Omental fat pad (tissue), 4 donors: ENCODE measurements around the gene SP2. TPM values are rescaled to one million over a fixed set of nuclear protein-coding genes. Genes with fewer than 3 reads are reported as not detected.
A peak's percentile ranks its signal among the peaks of the same experiment; 100 is the strongest.

ENCODE experiments used
- ATAC-seq: fragments of 150-250 bp; one replicate; pipeline ENCODE4 v1.9.1; 2016; ENCODE audit warnings: mild to moderate bottlenecking, moderate library complexity; ENCODE audit not compliant: low FRiP score
- DNase-seq: peaks from one replicate; pipeline ENCODE4 v3.0.0-alpha.2; 2019; ENCODE audit warnings: low spot score
- total RNA-seq, 4 donors: library from RNA; depleted of rRNA; stranded (reverse); fragments of >200 nt; gene quantifications; one replicate each; pipeline ENCODE4 v1.1.0, GENCODE V29; 2016
- TF ChIP-seq, protein P1 (sequence below), 3 donors: fragments of 450-650 bp; IDR thresholded peaks; one replicate each; pipeline ENCODE4 v1.5.1; 2016 to 2017; ENCODE audit warnings: antibody characterized with exemption in 3 of 3, mild to moderate bottlenecking in 3 of 3, moderate library complexity in 2 of 3

SP2 gene
- total RNA-seq, 4 donors from 2014 or later: 2.9 to 8.5 (median 6.9) TPM

DNA sequence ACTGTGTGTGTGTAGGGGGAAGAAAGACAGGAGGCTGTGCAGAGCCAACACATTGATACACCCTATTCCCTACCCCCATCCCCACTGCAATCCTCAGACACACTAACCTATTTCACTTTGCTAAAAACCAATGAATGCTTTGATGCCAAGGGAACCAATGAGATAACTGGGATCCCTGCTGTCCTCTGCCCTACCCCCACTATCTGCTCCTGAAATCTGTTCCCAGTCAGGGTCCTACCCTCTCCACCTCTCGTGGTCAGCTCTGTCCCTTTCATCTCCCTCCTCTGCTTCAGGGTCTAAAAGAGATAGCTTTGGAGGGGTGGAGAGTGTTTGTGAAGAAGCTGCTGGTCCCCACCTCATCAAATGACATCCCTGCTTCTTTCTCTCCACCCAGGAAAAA lies 26.0 kb upstream of the SP2 start:
- DNase-seq (no peak), ATAC-seq (no peak)
- TF ChIP-seq, protein P1, sequence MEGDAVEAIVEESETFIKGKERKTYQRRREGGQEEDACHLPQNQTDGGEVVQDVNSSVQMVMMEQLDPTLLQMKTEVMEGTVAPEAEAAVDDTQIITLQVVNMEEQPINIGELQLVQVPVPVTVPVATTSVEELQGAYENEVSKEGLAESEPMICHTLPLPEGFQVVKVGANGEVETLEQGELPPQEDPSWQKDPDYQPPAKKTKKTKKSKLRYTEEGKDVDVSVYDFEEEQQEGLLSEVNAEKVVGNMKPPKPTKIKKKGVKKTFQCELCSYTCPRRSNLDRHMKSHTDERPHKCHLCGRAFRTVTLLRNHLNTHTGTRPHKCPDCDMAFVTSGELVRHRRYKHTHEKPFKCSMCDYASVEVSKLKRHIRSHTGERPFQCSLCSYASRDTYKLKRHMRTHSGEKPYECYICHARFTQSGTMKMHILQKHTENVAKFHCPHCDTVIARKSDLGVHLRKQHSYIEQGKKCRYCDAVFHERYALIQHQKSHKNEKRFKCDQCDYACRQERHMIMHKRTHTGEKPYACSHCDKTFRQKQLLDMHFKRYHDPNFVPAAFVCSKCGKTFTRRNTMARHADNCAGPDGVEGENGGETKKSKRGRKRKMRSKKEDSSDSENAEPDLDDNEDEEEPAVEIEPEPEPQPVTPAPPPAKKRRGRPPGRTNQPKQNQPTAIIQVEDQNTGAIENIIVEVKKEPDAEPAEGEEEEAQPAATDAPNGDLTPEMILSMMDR (IDR thresholded peaks at IDR 0.05): no peak

DNA sequence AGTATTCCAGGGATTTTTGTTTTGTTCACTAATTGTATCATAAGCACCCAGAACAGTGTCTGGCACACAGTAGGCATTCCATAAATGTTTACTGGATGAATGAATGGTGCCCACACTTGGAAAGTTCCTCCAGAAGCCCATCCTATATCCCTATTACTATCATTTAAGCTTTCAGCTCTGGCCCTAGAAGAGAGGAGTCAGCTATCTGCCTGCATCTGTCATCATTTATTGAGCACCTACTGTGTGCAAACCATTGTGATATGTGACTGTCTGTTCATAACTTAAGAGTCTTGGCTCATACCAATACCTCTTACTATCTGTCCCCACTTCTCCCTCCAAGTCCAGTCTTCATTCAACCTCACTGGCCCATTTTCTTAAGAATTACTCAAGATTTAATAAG lies 25.0 kb upstream of the SP2 start:
- TF ChIP-seq, protein P1 (IDR thresholded peaks at IDR 0.05): no peak
- DNase-seq: no peak
- ATAC-seq: no peak

DNA sequence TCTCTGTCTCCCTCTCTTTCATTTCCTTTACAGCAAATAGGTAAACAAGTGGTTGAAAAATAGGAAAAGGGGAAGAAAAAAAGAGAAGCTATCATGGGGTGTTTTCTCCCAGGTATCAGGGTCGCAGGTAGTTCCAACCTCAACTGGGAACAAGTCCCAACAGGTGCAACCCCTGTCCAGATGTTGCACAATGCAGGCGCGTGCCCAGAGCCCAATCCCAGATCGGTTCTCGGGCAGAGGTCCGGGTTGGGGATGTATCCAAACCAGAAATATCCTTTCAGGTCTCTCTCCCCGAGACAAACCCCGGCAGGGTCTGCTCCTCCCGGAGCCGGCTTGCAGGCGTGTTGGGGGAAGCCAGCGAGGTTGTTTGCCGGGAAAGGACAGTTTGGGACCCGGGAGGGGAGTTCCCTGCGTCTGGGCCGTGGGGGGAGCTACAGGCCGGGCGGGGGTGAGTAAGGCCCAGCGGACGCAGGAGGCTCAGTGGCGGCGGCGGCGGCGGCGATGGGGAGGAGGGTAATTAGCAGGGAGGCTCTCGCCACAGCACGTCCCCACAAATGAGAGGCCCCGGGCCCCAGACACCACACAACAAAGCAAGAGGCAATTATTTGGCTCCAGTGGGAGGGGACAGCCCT lies 23.9 kb upstream of the SP2 start:
- ATAC-seq: peak; percentile 69
- no peak for DNase-seq
- TF ChIP-seq, protein P1 (IDR thresholded peaks at IDR 0.05): no peak

DNA sequence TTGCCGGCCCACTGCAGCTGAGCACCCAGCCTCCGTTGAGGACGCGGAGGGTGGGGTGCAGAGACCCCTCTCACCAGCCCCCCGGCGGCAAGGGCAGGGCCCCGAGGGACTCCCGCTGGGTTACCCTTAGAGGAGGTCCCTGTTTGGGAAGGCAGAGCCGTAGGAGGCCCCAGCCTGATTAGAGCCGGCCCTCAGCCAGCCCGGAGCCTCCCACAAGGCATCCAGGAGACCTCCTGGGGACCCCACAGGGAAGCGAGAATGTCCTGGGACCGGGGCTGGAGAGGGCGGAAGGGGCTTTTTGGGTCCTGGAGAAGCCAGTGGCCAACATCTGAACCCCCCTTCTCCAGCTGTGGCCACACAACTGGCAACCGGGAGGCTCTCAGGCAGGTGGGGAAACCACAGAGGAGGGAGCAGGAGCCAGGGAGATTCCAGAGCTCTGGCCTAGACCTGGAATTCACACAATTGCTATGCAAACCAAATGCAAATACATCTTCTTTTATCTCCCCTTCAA lies 23.3 kb upstream of the SP2 start:
- ATAC-seq (peak; percentile 49), DNase-seq (no peak)
- TF ChIP-seq, protein P1 (IDR thresholded peaks at IDR 0.05): no peak

DNA sequence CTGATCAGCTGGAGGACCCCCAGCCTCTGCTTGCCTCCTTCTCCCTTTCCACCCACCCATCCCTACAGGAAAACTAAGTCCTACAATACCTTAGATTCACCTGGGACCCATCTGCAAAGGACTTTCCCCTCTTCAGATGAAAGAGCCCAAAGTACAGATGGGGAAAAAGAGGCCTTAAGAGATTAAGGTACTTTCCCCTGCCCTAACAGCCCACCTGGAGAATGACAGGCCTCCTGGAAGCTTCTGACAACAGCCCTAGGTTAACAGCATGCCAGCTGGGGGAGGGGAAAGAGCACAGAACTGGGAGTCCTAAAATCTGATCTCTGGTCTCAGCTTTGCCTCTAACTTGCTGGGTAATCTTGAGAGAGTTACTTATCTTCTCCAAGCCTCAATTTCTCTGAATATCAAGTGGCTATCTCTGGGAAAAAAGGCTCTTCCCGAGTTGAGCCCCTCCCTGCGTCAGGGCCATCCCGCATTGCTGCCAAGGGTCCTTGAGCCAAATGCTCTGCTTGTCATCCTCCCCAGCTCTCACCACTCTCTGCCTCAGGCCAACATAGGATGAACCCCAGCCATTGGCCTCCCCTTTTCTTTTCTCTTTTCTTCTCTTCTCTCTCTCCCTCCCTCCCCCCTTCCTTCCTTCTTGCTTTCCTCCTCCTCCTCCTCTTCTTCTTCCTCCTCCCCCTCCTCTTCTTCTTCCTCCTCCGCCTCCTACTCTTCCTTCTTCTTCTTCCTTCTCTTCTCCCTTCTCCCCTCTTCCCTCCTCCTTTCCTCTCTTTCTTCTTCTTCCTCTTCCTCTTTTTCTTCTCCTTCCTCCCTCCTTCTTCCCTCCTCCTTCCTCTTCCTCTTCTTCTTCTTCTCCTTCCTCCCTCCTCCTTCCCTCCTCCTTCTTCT lies 22.6 kb upstream of the SP2 start:
- TF ChIP-seq, protein P1 (IDR thresholded peaks at IDR 0.05): no peak
- DNase-seq (no peak), ATAC-seq (no peak)

DNA sequence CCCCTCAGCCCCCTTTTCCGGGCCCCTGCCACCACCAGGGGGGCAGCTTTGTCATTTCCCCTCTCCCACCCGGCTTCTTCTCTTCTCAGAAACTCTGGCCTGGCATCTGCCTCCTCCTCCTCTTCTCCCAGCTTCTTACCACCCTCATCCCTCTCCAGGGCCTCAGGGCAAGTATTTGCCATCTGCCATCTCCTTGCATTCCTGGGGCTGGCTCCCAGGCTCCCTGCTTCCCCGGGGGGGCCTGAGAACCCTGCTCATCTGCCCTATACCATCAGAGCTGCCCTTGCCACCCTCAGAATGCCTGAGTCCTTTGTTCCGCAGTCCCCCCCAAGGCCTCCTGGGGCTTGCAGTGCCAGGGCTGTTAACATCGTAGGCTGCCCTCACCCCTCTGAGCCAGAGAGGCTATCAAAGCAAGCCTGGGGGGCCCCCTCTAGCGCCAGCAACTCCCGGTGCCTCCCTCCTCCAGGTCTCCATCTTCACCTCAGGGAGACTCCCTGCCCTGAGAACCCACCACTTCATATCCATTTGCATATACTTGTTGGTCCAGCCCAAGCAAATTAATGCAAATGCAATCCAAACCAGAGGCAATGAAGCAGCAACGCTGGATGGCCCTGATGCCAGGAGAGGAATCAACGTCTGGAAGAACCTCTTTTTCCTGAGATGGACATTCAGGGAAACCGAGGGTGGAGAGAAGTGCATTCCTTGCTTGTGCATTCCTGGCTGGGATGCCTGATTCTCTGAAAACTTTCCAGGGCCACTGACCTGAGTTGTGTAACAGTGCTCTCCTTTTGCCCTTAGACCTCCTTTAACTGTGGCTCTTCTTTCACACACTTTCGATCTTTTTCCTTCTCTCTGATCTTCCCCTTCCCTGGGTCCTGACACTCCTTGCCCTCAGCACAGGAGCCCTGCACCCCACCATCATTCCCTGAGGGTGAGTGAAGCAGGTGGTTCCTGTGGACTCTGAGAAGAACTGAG lies 20.7 kb upstream of the SP2 start:
- TF ChIP-seq, protein P1 (IDR thresholded peaks at IDR 0.05): no peak
- no peak for ATAC-seq
- DNase-seq: no peak
